HG03139 (cell line): Measurements from ENCODE around the gene TOX2.
A peak's percentile ranks its signal among the peaks of the same experiment; 100 is the strongest.

Experiments
- ATAC-seq: cut with Tn5 transposase; IDR thresholded peaks from one replicate; pipeline ENCODE4 v1.9.1; 2021; ENCODE audit not compliant: unreplicated experiment

Gene TOX2

DNA sequence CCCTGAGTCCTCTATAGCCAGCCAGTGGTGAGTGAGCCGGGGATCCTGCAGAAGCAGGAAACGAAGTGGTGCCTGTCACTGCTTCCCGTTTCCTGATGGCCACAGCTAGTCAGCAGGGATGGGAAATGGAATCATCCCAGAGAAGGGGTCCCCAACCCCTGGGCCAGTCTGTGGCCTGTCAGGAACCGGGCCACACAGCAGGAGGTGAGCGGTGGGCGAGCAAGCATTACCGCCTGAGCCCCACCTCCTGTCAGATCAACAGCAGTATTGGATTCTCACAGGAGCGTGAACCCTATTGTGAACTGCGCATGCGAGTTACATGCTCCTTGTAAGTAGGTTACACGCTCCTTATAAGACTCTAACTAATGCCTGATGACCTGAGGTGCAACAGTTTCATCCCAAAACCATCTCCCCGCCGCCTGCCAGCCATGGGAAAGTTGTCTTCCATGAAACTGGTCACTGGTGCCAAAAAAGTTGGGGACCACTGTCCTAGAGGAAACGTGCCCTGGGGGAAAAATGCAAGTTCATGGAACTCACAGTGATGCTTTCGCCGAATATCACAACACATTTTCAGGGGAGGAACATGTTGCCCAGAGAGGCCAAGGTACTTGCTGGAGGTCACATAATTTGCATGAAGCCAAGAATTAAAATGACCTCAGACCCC is 158.5 kb downstream of the TOX2 start:
- no peak for ATAC-seq

DNA sequence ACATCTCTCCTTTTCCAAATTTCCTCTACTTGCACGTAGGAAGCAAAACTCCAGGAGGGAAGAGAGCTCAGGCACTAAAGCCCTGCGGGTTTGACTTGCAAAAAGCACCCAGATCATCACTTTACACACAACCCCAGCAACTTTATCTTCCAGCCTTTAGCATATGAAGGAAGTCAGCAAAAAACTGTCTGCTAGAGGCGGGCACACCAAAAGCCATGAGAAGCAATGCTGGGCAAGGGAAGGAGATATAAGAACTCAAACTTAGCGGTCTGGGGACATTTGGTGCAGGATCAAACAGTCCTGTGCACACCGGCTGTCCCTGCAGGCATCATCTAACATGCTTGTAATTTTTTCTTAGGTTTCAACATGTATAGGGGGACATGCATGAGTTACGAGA is 159.0 kb downstream of the TOX2 start:
- ATAC-seq: no peak

DNA sequence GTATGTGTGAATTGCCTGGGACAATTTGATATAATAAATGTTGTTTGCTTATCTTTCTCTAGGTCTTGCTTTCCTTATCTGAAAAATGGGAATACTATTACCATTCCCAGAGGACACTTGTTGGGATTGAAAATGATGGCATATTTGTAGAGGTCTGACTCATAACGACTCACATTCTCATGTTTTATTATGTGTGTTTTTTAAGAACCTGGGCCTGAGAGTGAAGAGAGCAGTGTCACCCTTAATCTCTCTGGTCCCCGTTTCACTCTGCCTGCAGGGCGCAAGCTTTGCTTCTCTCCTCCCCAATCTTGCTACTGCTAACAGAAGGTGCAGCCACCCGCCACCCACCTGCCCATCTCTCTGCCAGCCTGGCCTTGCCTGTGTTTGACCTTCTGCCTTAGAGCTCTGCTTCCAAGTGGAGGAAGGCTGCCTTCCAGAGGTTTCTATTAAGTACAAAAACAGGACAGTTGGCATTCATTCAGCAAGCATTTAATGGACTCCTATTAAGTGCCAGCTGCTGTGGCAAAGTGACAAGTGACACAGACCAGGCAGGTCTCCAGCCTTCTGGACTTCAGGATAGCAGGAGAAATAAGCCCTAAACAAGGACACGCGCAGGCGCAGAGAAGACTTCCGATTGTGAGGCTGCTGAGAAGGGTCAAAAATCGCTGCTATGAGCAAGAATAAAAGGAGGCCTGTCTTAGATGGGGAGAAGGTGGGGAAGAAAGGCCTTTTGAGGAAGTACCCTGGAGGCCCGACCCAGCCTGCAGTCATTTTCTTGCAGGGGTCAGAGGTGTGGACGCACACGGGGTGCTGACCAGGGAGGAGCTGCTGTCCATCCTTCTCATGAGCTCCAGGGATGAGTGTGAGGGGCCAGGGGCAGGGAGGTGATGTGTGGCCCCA is 159.8 kb downstream of the TOX2 start:
- ATAC-seq: no peak

DNA sequence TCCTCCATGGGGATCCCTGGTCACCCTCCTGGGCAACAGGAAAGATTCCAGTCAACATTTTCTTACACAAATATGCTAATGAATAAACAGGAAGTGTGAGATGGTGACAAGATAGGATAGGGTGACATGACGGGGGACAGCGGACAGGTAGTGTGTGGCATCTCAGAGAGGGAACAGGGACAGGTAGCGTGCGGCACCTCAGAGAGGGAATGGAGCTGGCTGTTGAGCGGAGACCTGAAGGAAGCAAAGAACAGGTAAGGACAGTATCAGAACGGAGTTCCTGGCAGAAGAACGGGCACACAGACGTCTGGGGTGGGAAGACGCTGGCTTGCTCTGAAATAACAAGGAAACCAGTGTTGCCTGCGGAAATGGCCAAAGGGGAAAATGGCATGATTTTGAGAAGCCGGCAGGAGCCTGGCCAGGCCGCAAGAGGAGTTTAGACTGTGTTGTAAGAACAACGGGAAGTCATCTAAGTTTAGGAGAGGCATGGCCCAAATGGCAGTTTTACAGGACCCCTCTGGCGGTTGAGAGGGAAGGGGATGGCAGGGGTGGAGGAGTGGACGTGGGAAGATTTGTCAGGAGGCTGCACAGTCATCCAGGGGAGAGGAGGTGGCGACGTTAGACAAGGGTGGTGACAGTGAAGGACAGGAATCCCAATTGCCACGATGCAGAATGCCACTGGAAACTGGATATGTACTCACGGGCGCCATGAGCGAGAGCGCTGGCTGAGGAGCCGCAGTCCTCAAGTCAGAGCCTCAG is 160.7 kb downstream of the TOX2 start:
- no peak for ATAC-seq

DNA sequence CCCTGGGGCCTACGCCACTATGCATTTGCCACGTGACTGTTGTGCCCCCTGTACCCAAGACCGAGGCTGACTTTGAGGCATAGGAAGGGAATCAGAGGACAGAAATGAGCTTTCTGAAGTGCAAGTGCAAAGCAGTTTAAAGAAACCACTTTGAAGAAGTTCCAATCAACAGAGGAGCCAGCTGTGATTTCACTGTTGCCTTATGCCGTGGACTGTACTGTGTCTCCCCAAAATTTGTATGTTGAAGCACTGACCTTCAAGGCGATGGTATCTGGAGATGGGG is 161.2 kb downstream of the TOX2 start:
- no peak for ATAC-seq

DNA sequence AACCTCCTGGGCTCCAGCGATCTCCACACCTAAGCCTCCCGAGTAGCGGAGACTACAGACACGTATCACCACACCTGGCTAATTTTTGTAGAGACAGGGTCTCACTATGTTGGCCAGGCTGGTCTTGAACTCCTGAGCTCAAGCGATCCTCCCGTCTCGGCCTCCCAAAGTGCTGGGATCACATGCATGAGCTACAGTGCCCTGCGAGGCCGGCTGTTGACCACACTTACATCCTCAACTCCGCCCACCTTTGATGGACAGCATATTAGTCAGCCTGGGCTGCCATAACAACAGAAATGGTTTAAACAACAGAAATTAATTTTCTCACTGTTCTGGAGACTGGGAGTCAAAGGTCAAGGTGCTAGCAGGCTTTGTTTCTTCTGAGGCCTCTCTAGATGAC is 164.6 kb downstream of the TOX2 start:
- no peak for ATAC-seq

DNA sequence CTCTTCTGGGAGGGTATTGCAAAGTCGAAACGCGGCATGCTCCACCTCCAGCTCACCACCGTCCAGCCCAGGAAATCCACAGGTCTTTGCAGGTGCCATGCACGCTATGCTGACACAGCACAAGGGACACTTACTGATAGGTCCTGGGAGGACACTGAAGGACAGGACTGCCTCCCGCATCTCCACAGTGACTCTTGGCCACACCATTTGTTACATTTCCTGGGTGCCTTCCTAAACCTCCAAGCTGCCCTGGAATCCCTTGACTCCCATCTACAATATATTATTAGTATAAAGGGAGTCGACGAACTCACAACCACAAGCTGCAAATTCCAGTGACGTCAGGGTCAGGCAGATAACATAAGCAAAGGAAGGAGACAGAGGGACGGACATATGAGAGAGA is 165.4 kb downstream of the TOX2 start:
- ATAC-seq: no peak

DNA sequence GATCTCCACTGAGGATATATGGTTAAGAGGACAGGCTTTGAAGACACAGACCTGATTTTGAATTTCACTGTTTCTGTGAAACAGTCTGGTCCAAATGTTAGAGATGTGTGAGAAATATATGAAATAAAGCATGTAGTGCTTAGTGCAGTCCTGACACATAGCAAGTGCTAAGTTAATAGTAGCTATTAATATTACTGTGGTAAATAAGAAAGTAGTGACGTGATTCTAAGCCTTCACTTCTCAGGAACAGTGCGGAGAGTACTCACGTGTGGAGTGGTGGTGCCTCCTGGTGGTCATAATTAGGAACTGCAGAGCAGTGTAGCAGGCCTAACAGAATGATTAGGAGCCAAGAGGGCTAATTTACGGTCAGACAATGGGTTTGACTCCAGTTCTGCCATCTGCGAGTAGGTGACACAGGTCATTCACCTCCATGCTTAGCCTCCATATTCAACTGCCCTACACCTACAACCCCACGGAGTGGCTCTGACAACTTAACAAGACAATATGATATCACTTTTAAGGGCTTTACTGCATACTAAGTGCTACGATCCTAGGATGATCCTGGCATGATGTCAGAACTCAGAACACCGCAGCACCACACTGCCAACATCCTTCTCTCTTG is 166.1 kb downstream of the TOX2 start:
- peak; percentile 56 for ATAC-seq

DNA sequence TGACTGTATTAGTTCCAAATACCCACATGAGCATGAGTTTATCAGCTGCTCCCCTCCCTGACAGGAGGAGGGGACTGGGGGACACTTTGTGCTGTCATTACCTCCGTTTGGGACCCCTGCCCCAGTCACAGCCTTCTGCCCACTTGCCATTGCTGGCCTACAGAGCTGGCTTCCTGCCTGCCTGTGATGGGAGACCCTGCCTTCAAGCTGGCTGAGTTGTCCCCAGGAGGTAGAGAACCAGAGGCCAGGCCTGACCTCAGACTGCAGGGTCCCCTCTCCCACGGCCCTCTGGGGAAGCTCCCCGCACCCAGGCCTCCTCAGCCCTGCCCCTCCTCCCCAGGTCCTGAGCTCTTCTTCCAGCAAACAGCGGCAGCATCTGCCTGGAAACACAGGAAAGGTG is 166.8 kb downstream of the TOX2 start:
- ATAC-seq: no peak

DNA sequence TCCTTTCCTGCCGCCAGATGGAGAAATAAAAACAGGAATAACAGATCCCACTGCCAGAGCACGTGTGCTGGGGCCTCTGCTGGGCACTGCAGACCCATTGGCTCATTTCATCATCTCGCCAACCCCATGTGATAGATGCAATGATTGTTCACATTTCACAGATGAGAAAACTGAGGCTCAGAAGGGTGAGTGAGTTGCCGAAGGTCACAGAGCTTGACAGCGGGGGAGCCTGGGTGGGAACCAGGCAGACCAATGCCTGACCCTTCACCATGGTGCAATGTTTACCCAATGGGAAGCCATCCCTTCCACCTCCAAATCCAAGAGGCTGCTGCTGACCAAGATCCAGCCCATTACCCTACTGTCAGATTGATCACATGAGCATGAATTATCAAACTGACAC is 167.2 kb downstream of the TOX2 start:
- ATAC-seq: no peak

DNA sequence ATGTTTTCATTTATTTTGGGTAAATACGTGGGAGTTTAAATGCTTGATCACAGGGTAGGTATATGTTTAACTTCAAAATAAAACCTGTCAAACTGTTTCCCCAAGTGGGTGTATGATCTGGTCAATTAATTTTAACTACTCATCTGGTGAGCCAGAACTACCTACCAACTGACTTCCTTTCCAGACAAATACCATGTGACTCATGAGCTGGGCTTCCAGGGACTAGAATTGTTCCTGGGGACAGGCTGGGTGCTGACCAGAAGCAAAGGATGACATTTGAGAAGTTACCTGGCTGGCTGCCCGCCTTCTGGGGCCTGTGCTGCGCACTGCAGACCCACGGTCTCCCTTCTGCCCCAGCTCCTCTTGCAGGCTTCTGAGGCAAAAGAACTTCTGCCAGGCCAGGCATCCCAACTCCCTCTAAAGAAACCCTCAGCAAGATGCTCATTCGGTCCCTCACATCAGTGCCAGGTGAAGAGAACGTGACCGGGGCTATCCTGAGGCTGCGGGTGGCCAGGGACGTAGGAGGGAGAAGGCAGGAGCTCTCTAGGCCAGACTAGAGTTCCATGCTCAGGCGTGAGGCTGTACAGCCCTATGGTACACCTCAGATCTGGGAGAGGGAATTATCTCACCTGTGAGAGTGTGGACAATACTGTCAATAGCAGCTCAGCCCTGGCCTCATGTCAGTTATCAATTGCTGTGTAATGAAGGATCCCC is 168.7 kb downstream of the TOX2 start:
- ATAC-seq: no peak

DNA sequence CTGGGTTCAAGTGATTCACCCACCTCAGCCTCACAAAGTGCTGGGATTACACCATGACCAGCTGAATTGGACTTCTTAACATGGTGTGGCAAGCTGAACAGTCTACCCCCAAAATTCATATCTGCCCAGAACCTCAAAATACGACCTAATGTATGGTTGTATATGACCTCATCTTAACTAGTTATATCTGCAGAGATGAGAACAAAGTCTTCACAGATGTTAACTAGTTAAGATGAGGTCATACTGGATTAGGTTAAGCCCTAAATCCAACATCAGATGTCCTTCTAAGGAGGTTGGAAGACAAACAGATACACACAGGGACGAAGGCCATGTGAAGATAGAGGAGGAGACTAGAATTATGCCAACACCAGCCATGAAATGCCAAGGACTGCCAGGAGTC is 169.8 kb downstream of the TOX2 start:
- no peak for ATAC-seq

DNA sequence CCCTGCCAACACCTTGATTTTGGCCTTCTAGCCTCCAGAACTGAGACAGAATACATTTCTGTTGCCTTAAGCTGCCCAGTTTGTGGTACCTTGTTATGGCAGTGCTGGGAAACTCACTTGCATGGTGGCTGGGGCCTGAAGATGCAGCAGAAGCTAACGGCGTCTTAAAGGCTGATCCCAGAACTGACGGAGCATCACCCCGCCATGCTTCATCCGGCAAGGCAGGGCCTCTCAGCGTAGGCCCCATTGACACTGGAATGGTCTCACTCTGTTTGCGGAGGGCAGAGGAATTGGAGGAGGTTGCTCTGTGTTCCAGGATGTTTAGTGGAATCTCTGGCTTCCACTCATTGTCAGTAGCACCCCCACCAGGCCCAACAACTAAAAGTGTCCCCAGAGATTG is 170.2 kb downstream of the TOX2 start:
- no peak for ATAC-seq

DNA sequence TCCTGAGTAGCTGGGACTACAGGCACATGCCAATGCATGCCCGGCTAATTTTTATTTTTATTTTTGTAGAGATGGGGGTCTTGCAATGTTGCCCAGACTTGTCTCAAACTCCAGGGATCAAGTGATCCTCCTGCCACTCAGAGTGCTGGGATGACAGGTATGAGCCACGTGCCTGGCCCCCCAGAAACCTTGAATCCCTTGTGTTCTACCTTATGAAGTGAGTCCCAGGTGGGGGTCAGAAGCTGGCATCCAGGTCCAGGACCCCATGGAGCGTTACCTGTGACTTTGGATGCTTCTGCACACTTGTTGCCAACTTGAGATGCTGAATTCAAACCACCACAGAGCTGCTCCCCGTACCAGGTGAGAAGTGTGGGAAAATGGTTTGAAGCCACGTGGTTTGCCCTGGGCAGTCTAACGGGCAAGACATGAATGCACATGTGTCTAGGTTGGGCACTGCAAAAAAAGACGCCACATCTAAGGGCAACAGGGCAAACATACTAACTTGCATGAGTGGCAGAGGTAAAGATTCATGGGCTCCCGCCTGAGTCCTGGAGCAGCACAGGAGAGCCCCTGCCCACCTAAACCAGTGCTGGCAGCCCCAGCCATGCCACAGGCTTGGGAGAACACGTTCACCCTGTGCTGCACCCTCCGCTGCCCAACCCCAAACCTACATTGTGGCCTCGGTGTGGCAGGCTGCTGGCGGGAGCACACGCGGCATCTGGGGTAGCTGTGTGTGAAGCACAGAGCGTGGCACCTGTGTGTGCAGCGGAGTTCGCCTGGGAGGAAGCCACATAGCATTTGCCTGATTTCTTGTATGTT is 171.2 kb downstream of the TOX2 start:
- ATAC-seq: no peak

DNA sequence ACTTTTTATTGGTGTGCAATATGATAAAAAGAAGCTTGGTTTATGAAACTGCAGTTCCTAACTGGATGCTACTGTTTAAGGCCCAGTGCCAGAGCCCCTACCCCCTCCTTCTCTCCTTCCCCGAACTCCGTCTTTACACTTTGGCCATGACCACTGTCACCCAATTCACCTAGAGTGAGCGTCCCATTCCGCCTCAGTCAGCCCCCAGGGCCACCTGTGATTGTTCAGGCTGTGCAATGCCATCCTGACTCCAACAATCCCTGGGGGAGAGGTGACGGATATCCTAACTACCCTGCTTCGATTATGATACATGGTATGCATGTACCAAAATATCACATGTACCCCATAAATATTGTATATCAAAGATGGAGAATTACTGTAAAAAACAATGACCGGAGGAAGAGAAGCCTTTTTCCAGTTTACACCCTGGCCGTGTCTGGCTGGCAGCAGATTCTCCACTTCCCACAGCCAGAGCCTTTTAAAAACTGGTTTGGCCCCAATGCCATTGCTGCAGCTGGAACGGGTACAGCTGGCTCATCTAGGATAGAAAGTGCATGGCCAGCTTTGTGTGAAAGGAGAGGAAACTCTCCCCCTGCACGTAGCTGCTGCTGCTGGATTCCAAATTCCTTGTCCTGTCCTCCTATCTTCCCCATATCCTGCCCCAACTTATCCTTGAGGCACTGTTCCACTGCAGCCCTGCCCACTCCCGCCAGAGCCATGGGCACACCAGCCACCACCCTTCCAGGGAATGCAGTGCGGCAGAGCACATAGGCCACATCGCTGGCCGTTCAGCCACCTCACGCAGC is 172.6 kb downstream of the TOX2 start:
- no peak for ATAC-seq

DNA sequence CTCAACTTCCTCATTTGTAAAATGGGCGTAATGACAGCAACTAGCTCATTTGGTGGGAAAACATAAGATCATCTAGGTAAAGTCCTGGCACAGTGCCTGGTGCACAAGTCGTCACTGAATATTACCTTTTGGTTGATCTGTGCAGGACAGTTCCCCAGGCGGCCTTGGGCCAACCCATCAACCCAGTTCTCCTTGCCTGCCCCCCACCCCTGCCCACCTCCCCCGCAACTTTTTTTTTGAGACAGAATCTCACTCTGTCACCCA is 173.1 kb downstream of the TOX2 start:
- no peak for ATAC-seq

DNA sequence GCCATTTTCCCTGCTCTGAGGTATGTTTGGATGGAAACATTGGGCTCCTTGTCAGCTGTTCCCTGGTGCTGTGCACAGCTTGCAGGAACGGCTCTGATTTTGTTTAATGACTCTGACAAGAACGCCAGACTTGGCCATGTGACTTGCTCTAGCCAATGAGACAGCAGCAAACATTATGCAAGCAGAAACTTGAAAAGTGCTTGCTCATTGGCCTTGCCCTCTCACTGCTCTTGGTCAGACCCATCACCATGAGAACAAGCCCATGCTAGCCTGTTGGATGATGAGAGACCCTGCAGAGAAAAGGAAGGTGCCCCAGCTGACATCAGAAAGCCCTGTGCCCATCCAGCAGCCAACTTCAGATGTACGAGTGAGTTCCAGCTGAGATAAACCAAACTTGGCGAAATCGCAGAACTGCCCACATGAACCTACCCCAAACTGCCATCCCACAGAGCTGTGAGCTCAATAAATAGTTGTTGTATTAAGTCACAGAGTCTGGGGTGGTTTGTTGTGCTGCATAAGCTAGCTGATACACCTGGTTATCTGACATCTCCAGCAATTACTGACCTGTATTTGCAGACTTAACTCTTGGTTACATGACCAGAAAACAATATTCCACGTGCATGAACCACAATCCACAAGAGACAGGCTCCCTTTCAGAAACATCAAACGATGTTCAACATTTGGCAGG is 175.5 kb downstream of the TOX2 start:
- ATAC-seq: no peak

DNA sequence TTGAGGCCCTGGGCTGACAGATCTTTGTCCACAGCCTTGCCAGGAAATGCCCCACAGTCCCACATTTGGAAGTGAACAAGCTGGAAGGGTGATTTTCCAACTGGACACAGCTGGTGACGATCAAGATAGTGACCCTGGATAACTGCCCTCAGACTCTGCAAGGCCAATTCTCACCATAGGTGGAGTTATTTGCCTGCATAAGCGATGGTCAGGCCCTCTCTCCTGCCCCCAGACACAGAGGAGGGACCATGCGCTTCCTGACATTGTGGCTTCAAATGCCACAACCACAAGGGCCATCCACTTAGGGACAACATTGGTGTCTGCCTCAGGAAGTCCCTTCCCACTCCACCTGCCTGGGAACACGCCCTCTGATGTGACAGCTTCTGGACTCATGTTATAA is 176.4 kb downstream of the TOX2 start:
- ATAC-seq: no peak
